ENCODE measurements around the gene DAB2. TPM values are rescaled to one million over a fixed set of nuclear protein-coding genes. Genes with fewer than 3 reads are reported as not detected.
A peak's percentile ranks its signal among the peaks of the same experiment; 100 is the strongest.

The DAB2 gene
- total RNA-seq, 2 donors from 2014 or later, result 43.7 to 46.4 TPM

DNA sequence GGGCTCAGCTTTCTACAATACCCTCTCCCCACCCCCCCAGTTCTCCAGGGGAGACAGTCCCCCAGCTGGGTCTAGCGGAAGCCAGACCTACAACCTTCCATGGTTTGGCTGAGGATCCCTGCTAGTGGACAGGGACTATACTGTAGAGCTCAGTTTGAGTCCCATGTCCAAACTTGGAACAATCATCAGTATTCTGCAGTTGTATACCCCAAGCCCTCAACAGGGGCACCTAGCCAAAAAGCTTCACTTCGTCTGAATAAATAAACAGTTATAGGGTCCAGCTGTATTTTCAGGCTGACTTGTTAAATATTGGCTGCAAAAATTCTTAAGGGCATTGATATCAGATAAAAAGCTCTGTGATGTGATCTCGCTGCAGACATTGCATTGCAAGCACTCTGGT, 45.1 kb downstream of the DAB2 start:
- no peak for TF ChIP-seq CTCF (IDR thresholded peaks at IDR 0.05)
- Histone ChIP-seq H3K36me3 (peaks cover 4% of the 10 kb centered on the region), H3K4me3 (no peak overlapping the region), H3K9me3 (no peaks in the 10 kb centered on the region), H3K27me3 (no peaks in the 10 kb centered on the region), H3K4me1 (no peaks in the 10 kb centered on the region), H3K27ac (no peak overlapping the region), H3K9ac (ENCODE audit: low read depth in 2 of 2, low read length in 2 of 2) (no peak overlapping the region)
- intact Hi-C loops (cut with DNase I), result loop anchor here (5.0 kb wide), 2 partner anchors 168 to 188 kb away; no protein-coding TSS in a partner anchor
- DNase-seq, result no peak

- no peak for DNase-seq
- Histone ChIP-seq H3K9ac (ENCODE audit: low read depth in 2 of 2, low read length in 2 of 2) (no peak overlapping the region), H3K4me1 (no peaks in the 10 kb centered on the region), H3K27ac (no peak overlapping the region), H3K27me3 (no peaks in the 10 kb centered on the region), H3K4me3 (no peak overlapping the region), H3K9me3 (no peaks in the 10 kb centered on the region), H3K36me3 (no peaks in the 10 kb centered on the region)
- no peak for TF ChIP-seq CTCF (IDR thresholded peaks at IDR 0.05)
- intact Hi-C loops (cut with DNase I), result loop anchor here (5.0 kb wide), 2 partner anchors 170 to 190 kb away; no protein-coding TSS in a partner anchor
Observed at GRCh38 chr5:39377613-39378012, 47.2 kb downstream of the DAB2 start.

DNA sequence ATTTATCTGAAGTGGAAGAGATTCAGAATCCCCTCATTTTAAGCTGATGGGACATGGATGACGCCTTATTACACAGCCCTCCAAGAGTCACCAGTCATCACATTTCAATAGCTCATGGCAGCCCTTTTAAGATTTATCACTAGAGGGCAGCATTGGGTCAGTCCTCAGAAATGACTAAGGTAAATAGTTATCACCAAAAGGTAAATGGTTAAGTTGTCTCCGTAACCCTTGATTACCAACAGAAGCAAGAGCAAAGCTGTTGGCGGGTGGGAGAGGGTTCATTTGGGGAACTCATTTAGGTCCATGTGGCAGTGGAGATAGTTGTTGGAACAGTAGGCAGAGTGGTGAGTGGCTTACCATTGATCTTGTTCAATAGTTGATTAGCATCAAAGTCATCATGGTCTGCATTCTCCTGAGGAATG, 48.5 kb downstream of the DAB2 start:
- intact Hi-C loops (cut with DNase I), result loop anchor here (5.0 kb wide), 2 partner anchors 171 to 191 kb away; no protein-coding TSS in a partner anchor
- peak; percentile 65 for DNase-seq
- Histone ChIP-seq H3K4me1 (no peaks in the 10 kb centered on the region), H3K4me3 (no peak overlapping the region), H3K36me3 (no peaks in the 10 kb centered on the region), H3K9ac (ENCODE audit: low read depth in 2 of 2, low read length in 2 of 2) (no peak overlapping the region), H3K9me3 (no peaks in the 10 kb centered on the region), H3K27ac (no peak overlapping the region), H3K27me3 (no peaks in the 10 kb centered on the region)
- peak; percentile 74 for TF ChIP-seq CTCF (IDR thresholded peaks at IDR 0.05)

- H3K9me3 ChIP-seq, result no peaks in the 10 kb centered on the region
- H3K4me3 ChIP-seq, result no peak overlapping the region
- H3K4me1 ChIP-seq, result no peaks in the 10 kb centered on the region
- H3K9ac ChIP-seq (ENCODE audit: low read depth in 2 of 2, low read length in 2 of 2), result peak overlapping the region in 1 of 2 donors; percentile 30
- peak overlapping the region; percentile 7 for H3K27ac ChIP-seq
- intact Hi-C loops (cut with DNase I), result loop anchor here (5.0 kb wide), 1 partner anchor 156 kb away; the partner anchor contains the start of gene FYB1
- no peaks in the 10 kb centered on the region for H3K36me3 ChIP-seq
- TF ChIP-seq CTCF (IDR thresholded peaks at IDR 0.05), result no peak
- no peak for DNase-seq
- H3K27me3 ChIP-seq, result no peaks in the 10 kb centered on the region
Observed at GRCh38 chr5:39373791-39374190, 51.0 kb downstream of the DAB2 start.

DNA sequence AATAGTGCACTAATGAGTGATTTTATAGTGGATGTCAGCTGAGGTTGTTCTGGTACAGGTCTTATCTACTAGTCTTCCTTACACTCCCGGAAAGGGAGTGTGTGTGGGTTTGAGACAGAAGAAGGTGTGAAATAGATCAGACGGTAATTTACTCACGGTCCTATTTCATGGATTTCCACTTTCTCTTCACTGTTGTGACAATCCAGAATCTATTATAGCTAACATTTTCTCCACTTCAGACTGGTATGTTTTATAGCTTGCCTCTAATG, 53.5 kb downstream of the DAB2 start:
- Histone ChIP-seq H3K27me3 (no peaks in the 10 kb centered on the region), H3K4me3 (no peak overlapping the region), H3K9me3 (no peaks in the 10 kb centered on the region), H3K9ac (ENCODE audit: low read depth in 2 of 2, low read length in 2 of 2) (no peak overlapping the region), H3K27ac (no peak overlapping the region), H3K36me3 (no peaks in the 10 kb centered on the region), H3K4me1 (no peaks in the 10 kb centered on the region)
- DNase-seq, result no peak
- TF ChIP-seq CTCF (IDR thresholded peaks at IDR 0.05), result no peak
- intact Hi-C loops (cut with DNase I), result loop anchor here (5.0 kb wide), 1 partner anchor 154 kb away; the partner anchor contains the start of gene FYB1
